HCT116 (cell line): ENCODE data around the gene TRPV4.

Experiments
- YY1 ChIP-seq: IDR thresholded peaks from 2 replicates; pipeline ENCODE4 v1.6.1; 2011; ENCODE audit warnings: low read length, low read depth, moderate library complexity, mild to moderate bottlenecking; ENCODE audit not compliant: insufficient replicate concordance; ENCODE audit errors: extremely low read depth
- ZNF274 ChIP-seq: fragments of 200-500 bp; sonication (Bioruptor generic); IDR thresholded peaks from 2 replicates; pipeline ENCODE4 v1.6.1; 2014; ENCODE audit warnings: mild to moderate bottlenecking, low read depth, low read length, inconsistent platforms

DNA sequence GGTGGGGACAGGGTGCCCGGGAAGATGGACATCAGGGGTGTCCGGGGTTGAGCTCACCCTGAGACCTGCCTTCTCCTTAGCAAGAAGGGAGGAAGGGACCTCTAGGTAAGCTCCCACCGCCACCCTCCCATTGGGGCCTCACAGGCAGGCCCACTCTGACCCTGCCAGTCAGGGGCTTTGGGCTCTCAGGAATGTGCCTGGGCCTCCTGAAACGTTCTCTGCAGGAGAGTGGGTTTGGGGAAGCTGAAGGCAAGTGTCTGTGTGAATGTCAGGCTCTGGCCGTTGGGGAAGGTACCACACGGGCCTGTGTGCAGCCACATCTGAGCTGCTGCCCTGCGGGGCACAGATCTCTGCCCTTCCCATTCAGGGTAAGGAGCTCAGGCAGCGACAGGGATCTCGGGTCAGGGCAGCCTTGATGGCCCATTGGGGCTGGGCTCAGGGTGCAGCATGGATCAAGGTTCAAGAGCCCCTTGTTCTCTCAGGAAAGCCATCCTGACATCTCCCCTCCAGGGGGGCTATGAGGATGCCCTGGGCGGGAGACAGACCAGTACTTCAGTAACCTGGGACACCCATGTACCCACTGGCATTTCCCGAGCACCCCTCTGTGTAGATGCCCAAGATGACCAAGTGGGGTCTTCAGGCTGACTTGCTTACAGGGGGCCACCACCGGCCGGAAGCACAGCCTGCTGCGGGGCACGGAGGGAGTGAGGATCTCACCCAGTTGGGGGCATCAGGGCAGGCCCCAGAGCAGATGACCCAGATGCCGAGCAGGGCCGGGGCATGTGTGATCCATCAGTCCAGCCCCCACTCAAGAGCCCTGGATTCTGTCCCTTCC is 89.9 kb downstream of the TRPV4 start:
- TF ChIP-seq ZNF274 (no peak), YY1 (no peak)
